Measurements from ENCODE around the gene AGBL1.

DNA sequence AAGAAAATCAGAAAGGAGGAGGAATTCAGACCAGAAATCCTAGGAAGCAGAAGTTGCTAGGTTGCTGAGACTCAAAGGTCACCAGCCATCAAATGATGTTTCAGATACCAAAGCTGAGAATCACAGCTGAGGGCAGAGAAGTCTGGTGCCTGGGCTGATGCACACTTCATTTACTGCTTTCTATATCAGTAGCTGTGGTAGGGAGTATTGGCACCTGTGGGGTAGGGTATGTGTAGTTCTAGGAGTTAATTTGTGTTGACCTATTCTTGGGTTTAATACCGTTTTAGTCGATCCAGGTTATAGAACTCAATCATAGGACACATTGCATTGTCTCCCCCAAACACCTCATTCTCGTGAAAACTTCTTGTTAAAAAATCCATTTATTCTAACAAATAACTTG is 529.6 kb downstream of the AGBL1 start:
- TF ChIP-seq EZH2phosphoT487 (conservative IDR thresholded peaks at IDR 0.05; ENCODE audit: low read length) = no peak
- TF ChIP-seq, protein P1, sequence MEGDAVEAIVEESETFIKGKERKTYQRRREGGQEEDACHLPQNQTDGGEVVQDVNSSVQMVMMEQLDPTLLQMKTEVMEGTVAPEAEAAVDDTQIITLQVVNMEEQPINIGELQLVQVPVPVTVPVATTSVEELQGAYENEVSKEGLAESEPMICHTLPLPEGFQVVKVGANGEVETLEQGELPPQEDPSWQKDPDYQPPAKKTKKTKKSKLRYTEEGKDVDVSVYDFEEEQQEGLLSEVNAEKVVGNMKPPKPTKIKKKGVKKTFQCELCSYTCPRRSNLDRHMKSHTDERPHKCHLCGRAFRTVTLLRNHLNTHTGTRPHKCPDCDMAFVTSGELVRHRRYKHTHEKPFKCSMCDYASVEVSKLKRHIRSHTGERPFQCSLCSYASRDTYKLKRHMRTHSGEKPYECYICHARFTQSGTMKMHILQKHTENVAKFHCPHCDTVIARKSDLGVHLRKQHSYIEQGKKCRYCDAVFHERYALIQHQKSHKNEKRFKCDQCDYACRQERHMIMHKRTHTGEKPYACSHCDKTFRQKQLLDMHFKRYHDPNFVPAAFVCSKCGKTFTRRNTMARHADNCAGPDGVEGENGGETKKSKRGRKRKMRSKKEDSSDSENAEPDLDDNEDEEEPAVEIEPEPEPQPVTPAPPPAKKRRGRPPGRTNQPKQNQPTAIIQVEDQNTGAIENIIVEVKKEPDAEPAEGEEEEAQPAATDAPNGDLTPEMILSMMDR (IDR thresholded peaks at IDR 0.05; ENCODE audit: insufficient read depth, low read length, poor library complexity, severe bottlenecking) = no peak

All from SU-DHL-6 (cell line).